Thoracic aorta (tissue), 2 donors: ENCODE data around the gene NAV3. TPM values are rescaled to one million over a fixed set of nuclear protein-coding genes. Genes with fewer than 3 reads are reported as not detected.

Source experiments
- ATAC-seq: fragments of 150-250 bp; one replicate; pipeline ENCODE4 v1.8.0; 2017; ENCODE audit warnings: low read depth; ENCODE audit not compliant: insufficient number of reproducible peaks, low FRiP score
- DNase-seq: peaks from one replicate; pipeline ENCODE4 v3.0.0-alpha.2; 2020; ENCODE audit warnings: low spot score
- H3K27ac ChIP-seq, 2 donors: fragments of 200-600 bp; sonication (generic); 1 replicate in 1 of 2; 2 replicates in 1 of 2; pipeline ENCODE4 v1.5.1; 2016; ENCODE audit warnings: mild to moderate bottlenecking in 2 of 2, moderate library complexity in 2 of 2
- H3K27me3 ChIP-seq: fragments of 200-600 bp; sonication (generic); replicated peaks from 2 replicates; pipeline ENCODE4 v1.6.0; 2016; ENCODE audit warnings: mild to moderate bottlenecking; ENCODE audit not compliant: insufficient read depth
- H3K36me3 ChIP-seq: fragments of 200-600 bp; sonication (generic); one replicate; pipeline ENCODE4 v1.5.1; 2016
- H3K4me1 ChIP-seq, 2 donors: fragments of 200-600 bp; sonication (generic); 1 replicate in 1 of 2; 2 replicates in 1 of 2; pipeline versions ENCODE4 v1.5.1 to v1.6.0; 2016; ENCODE audit warnings: low read depth in 2 of 2, mild to moderate bottlenecking in 1 of 2; ENCODE audit not compliant: control insufficient read depth in 1 of 2
- H3K4me3 ChIP-seq: fragments of 200-600 bp; sonication (generic); 2 replicates; pipeline ENCODE4 v1.5.1; 2016; ENCODE audit warnings: mild to moderate bottlenecking
- H3K9me3 ChIP-seq: fragments of 200-600 bp; sonication (generic); 2 replicates; pipeline ENCODE4 v1.5.1; 2016
- CTCF ChIP-seq: fragments of 200-600 bp; sonication (generic); IDR thresholded peaks from one replicate; pipeline ENCODE4 v1.5.1; 2019; ENCODE audit warnings: antibody characterized with exemption
- total RNA-seq, 2 donors: library from RNA; depleted of rRNA; stranded (reverse); fragments of >200 nt; gene quantifications; one replicate each; pipeline versions ENCODE4 v1.1.0 to v1.2.3, GENCODE V29; 2016

The NAV3 gene
- total RNA-seq, 2 donors from 2014 or later, result 9.3 to 11.6 TPM

GRCh38 chr12:78210894-78211302, 380.2 kb downstream of the NAV3 start:
- TF ChIP-seq CTCF, result no peak
- ATAC-seq (no peak), DNase-seq (no peak)

GRCh38 chr12:78220811-78221210, 390.1 kb downstream of the NAV3 start:
- Histone ChIP-seq H3K4me1 (no peaks in the 10 kb centered on the region), H3K4me3 (no peak overlapping the region), H3K9me3 (no peaks in the 10 kb centered on the region), H3K27ac (no peak overlapping the region), H3K27me3 (no peaks in the 10 kb centered on the region), H3K36me3 (no peaks in the 10 kb centered on the region)
- TF ChIP-seq CTCF, result no peak
- DNase-seq (no peak), ATAC-seq (no peak)

More at GRCh38 chr12:78210894-78211302, 380.2 kb downstream of the NAV3 start:
- Histone ChIP-seq H3K27me3 (no peaks in the 10 kb centered on the region), H3K4me1 (no peaks in the 10 kb centered on the region), H3K36me3 (no peaks in the 10 kb centered on the region), H3K9me3 (no peaks in the 10 kb centered on the region), H3K4me3 (no peak overlapping the region), H3K27ac (no peak overlapping the region)

- no peak for ATAC-seq
- Histone ChIP-seq H3K36me3 (no peaks in the 10 kb centered on the region), H3K4me1 (no peaks in the 10 kb centered on the region), H3K27ac (no peak overlapping the region), H3K9me3 (no peaks in the 10 kb centered on the region), H3K27me3 (no peaks in the 10 kb centered on the region), H3K4me3 (no peak overlapping the region)
- DNase-seq, result no peak
- no peak for TF ChIP-seq CTCF
Observed at GRCh38 chr12:78224154-78224553, 393.5 kb downstream of the NAV3 start.

GRCh38 chr12:78226763-78227162, 396.1 kb downstream of the NAV3 start:
- H3K9me3 ChIP-seq, result no peaks in the 10 kb centered on the region
- DNase-seq, result no peak
- no peak overlapping the region for H3K27ac ChIP-seq
- H3K4me3 ChIP-seq, result no peak overlapping the region
- H3K36me3 ChIP-seq, result no peaks in the 10 kb centered on the region
- ATAC-seq, result no peak
- H3K27me3 ChIP-seq, result no peaks in the 10 kb centered on the region
- H3K4me1 ChIP-seq, result no peaks in the 10 kb centered on the region
- TF ChIP-seq CTCF, result no peak

GRCh38 chr12:78229591-78230101, 399.0 kb downstream of the NAV3 start:
- H3K27me3 ChIP-seq, result no peaks in the 10 kb centered on the region
- no peak overlapping the region for H3K4me3 ChIP-seq
- TF ChIP-seq CTCF, result no peak
- no peaks in the 10 kb centered on the region for H3K9me3 ChIP-seq
- no peaks in the 10 kb centered on the region for H3K36me3 ChIP-seq
- ATAC-seq, result no peak
- no peak for DNase-seq
- H3K27ac ChIP-seq, result no peak overlapping the region
- no peaks in the 10 kb centered on the region for H3K4me1 ChIP-seq
